Measurements from ENCODE around the gene NBPF8.
"Not testable (repeated sequence)": the region's sequence is repeated elsewhere in the genome, so short reads cannot be mapped to it uniquely, and the experiment has no call there.

DNA sequence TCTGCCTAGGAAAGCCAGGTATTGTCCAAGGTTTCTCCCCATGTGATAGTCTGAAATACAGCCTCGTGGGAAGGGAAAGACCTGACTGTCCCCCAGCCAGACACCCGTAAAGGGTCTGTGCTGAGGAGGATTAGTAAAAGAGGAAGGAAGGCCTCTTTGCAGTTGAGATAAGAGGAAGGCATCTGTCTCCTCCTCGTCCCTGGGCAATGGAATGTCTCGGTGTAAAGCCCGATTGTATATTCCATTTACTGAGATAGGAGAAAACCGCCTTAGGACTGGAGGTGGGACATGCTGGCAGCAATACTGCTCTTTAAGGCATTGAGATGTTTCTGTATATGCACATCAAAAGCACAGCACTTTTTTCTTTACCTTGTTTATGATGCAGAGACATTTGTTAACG lies 10.2 kb downstream of the NBPF8 start:
- TF ChIP-seq, protein P1, sequence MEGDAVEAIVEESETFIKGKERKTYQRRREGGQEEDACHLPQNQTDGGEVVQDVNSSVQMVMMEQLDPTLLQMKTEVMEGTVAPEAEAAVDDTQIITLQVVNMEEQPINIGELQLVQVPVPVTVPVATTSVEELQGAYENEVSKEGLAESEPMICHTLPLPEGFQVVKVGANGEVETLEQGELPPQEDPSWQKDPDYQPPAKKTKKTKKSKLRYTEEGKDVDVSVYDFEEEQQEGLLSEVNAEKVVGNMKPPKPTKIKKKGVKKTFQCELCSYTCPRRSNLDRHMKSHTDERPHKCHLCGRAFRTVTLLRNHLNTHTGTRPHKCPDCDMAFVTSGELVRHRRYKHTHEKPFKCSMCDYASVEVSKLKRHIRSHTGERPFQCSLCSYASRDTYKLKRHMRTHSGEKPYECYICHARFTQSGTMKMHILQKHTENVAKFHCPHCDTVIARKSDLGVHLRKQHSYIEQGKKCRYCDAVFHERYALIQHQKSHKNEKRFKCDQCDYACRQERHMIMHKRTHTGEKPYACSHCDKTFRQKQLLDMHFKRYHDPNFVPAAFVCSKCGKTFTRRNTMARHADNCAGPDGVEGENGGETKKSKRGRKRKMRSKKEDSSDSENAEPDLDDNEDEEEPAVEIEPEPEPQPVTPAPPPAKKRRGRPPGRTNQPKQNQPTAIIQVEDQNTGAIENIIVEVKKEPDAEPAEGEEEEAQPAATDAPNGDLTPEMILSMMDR (IDR thresholded peaks at IDR 0.05; ENCODE audit: low read depth, low read length, missing input control) = not testable (repeated sequence)
- not testable (repeated sequence) for TF ChIP-seq YY1 (IDR thresholded peaks at IDR 0.05); JUND (IDR thresholded peaks at IDR 0.05); EGR1 (IDR thresholded peaks at IDR 0.05; ENCODE audit: low read depth in 2 of 2); TAF1 (conservative IDR thresholded peaks at IDR 0.05); RAD21 (IDR thresholded peaks at IDR 0.05); SP1 (IDR thresholded peaks at IDR 0.05); NR2F2 (IDR thresholded peaks at IDR 0.05)
- TF ChIP-seq, protein P2, sequence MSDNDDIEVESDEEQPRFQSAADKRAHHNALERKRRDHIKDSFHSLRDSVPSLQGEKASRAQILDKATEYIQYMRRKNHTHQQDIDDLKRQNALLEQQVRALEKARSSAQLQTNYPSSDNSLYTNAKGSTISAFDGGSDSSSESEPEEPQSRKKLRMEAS (IDR thresholded peaks at IDR 0.05) = not testable (repeated sequence)
- TF ChIP-seq, protein P3, sequence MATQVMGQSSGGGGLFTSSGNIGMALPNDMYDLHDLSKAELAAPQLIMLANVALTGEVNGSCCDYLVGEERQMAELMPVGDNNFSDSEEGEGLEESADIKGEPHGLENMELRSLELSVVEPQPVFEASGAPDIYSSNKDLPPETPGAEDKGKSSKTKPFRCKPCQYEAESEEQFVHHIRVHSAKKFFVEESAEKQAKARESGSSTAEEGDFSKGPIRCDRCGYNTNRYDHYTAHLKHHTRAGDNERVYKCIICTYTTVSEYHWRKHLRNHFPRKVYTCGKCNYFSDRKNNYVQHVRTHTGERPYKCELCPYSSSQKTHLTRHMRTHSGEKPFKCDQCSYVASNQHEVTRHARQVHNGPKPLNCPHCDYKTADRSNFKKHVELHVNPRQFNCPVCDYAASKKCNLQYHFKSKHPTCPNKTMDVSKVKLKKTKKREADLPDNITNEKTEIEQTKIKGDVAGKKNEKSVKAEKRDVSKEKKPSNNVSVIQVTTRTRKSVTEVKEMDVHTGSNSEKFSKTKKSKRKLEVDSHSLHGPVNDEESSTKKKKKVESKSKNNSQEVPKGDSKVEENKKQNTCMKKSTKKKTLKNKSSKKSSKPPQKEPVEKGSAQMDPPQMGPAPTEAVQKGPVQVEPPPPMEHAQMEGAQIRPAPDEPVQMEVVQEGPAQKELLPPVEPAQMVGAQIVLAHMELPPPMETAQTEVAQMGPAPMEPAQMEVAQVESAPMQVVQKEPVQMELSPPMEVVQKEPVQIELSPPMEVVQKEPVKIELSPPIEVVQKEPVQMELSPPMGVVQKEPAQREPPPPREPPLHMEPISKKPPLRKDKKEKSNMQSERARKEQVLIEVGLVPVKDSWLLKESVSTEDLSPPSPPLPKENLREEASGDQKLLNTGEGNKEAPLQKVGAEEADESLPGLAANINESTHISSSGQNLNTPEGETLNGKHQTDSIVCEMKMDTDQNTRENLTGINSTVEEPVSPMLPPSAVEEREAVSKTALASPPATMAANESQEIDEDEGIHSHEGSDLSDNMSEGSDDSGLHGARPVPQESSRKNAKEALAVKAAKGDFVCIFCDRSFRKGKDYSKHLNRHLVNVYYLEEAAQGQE (IDR thresholded peaks at IDR 0.05) = not testable (repeated sequence)

Data from liver (tissue), 3 donors.